HCT116 (cell line): ENCODE data around the gene TUBA4B. TPM values are rescaled to one million over a fixed set of nuclear protein-coding genes. Genes with fewer than 3 reads are reported as not detected.

ENCODE experiments used
- ATAC-seq: fragments of 200-7000 bp; cut with Tn5 transposase; 2 replicates; pipeline ENCODE4 v1.9.1; 2020; ENCODE audit warnings: mild to moderate bottlenecking, moderate library complexity
- BruUV-seq: library from RNA; stranded (reverse); fragments of 400-500 nt; replicated peaks from 2 replicates; lab custom pipeline; 2021; lab: Mats Ljungman, UMichigan
- CTCF ChIA-PET: fragments of 300-600 bp; sonication (Branson Sonifier 250); formaldehyde crosslinking; loops from one replicate; lab custom pipeline; 2021; ENCODE audit warnings: antibody characterized with exemption; lab: Charles Lee
- POLR2A ChIA-PET: fragments of 300-600, 350-600 bp; sonication (Branson Sonifier 250); formaldehyde crosslinking; loops from one replicate; lab custom pipeline; 2021; ENCODE audit warnings: antibody characterized with exemption; lab: Charles Lee
- RAD21 ChIA-PET, 2 experiments: fragments of 300-600 bp; sonication (Branson Sonifier 250); formaldehyde crosslinking; loops; one replicate each; lab custom pipeline; 2023; ENCODE audit warnings: low total read pairs in 2 of 2; ENCODE audit not compliant: uncharacterized antibody in 2 of 2, unreplicated experiment in 2 of 2, low non-redundant PET in 1 of 2; lab: Charles Lee
- DNase-seq: peaks from one replicate; pipeline ENCODE4 v3.0.0-alpha.2; 2010; ENCODE audit warnings: low read depth, low spot score
- H2AFZ ChIP-seq: fragments of 200-600 bp; shearing (Covaris generic), sonication (generic); 2 replicates; pipeline ENCODE4 v1.6.1; 2017; ENCODE audit warnings: low read depth, mixed run types, mixed read lengths, antibody characterized with exemption, low read length; ENCODE audit not compliant: poor library complexity, severe bottlenecking
- H3K27ac ChIP-seq: 2 replicates; pipeline ENCODE4 v1.5.1; 2012; ENCODE audit warnings: low read depth, low read length
- H3K27me3 ChIP-seq: fragments of 200-600 bp; sonication (generic); 2 replicates; pipeline ENCODE4 v1.6.1; 2016; ENCODE audit warnings: mixed run types, low read length, mixed read lengths; ENCODE audit not compliant: insufficient read depth
- H3K36me3 ChIP-seq, 2 experiments: fragments of 200-500 bp in 1 of 2; fragments of 200-600 bp in 1 of 2; sonication (Bioruptor generic) in 1 of 2; sonication (generic) in 1 of 2; 2 replicates each; pipeline versions ENCODE4 v1.5.1 to v1.6.1; 2014 to 2016; ENCODE audit warnings: low read length in 2 of 2, inconsistent platforms in 1 of 2, mixed read lengths in 1 of 2, mixed run types in 1 of 2; ENCODE audit not compliant: insufficient read depth in 2 of 2, control insufficient read depth in 1 of 2
- H3K4me1 ChIP-seq, 2 experiments: fragments of 200-600 bp in 1 of 2; sonication (generic) in 1 of 2; 2 replicates each; pipeline versions ENCODE4 v1.5.1 to v1.6.1; 2012 to 2017; ENCODE audit warnings: low read length in 2 of 2, inconsistent platforms in 1 of 2, mild to moderate bottlenecking in 1 of 2, mixed read lengths in 1 of 2, mixed run types in 1 of 2, moderate library complexity in 1 of 2; ENCODE audit not compliant: insufficient read depth in 2 of 2, control insufficient read depth in 1 of 2
- H3K4me2 ChIP-seq: fragments of 200-600 bp; sonication (generic); 2 replicates; pipeline ENCODE4 v1.6.1; 2017; ENCODE audit warnings: mixed run types, low read length, mixed read lengths
- H3K4me3 ChIP-seq, 2 experiments: fragments of 200-600 bp in 1 of 2; sonication (generic) in 1 of 2; replicated peaks in 1 of 2; 2 replicates each; pipeline ENCODE4 v1.5.1; 2011 to 2016; ENCODE audit warnings: low read length in 2 of 2, control low read depth in 1 of 2, low read depth in 1 of 2, mild to moderate bottlenecking in 1 of 2, mixed read lengths in 1 of 2, mixed run types in 1 of 2
- H3K79me2 ChIP-seq: fragments of 200-600 bp; sonication (generic); 2 replicates; pipeline ENCODE4 v1.6.1; 2017; ENCODE audit warnings: mild to moderate bottlenecking, mixed run types, low read length, moderate library complexity, mixed read lengths; ENCODE audit not compliant: insufficient read depth
- H3K9ac ChIP-seq: fragments of 200-600 bp; sonication (generic); 2 replicates; pipeline ENCODE4 v1.6.1; 2016; ENCODE audit warnings: low read length, mixed read lengths
- H3K9me2 ChIP-seq: fragments of 200-600 bp; sonication (generic), shearing (Covaris generic); 2 replicates; pipeline ENCODE4 v1.6.1; 2017; ENCODE audit warnings: mixed run types, mild to moderate bottlenecking, moderate library complexity; ENCODE audit not compliant: insufficient read depth
- H3K9me3 ChIP-seq, 2 experiments: fragments of 200-500 bp in 1 of 2; fragments of 200-600 bp in 1 of 2; sonication (Bioruptor generic) in 1 of 2; sonication (generic) in 1 of 2; 2 replicates each; pipeline ENCODE4 v1.6.1; 2014 to 2017; ENCODE audit warnings: low read length in 2 of 2, mixed read lengths in 2 of 2, inconsistent platforms in 1 of 2, low read depth in 1 of 2, mild to moderate bottlenecking in 1 of 2, mixed run types in 1 of 2, moderate library complexity in 1 of 2; ENCODE audit not compliant: control insufficient read depth in 1 of 2, insufficient read depth in 1 of 2
- H4K20me1 ChIP-seq: fragments of 200-600 bp; sonication (generic), shearing (Covaris generic); 2 replicates; pipeline ENCODE4 v1.6.1; 2017; ENCODE audit warnings: mixed run types, mild to moderate bottlenecking, moderate library complexity; ENCODE audit not compliant: insufficient read depth
- CBX3 ChIP-seq: IDR thresholded peaks from 2 replicates; pipeline ENCODE4 v1.6.1; 2012; ENCODE audit warnings: low read depth
- EGR1 ChIP-seq: IDR thresholded peaks from 2 replicates; pipeline ENCODE4 v1.6.1; 2012; ENCODE audit warnings: low read depth
- EZH2 ChIP-seq: fragments of 200-600 bp; sonication (generic); IDR thresholded peaks from 2 replicates; pipeline ENCODE4 v1.6.1; 2017; ENCODE audit warnings: antibody characterized with exemption, mixed run types
- EZH2phosphoT487 ChIP-seq: fragments of 200-600 bp; IDR thresholded peaks from 2 replicates; pipeline ENCODE4 v1.6.1; 2018; ENCODE audit warnings: antibody characterized with exemption, borderline replicate concordance
- FOSL1 ChIP-seq: IDR thresholded peaks from 2 replicates; pipeline ENCODE4 v1.6.1; 2012; ENCODE audit warnings: low read depth
- YY1 ChIP-seq: IDR thresholded peaks from 2 replicates; pipeline ENCODE4 v1.6.1; 2011; ENCODE audit warnings: low read length, low read depth, moderate library complexity, mild to moderate bottlenecking; ENCODE audit not compliant: insufficient replicate concordance; ENCODE audit errors: extremely low read depth
- ZNF274 ChIP-seq: fragments of 200-500 bp; sonication (Bioruptor generic); IDR thresholded peaks from 2 replicates; pipeline ENCODE4 v1.6.1; 2014; ENCODE audit warnings: mild to moderate bottlenecking, low read depth, low read length, inconsistent platforms
- intact Hi-C: fragments of 100-400 bp; cut with micrococcal nuclease; formaldehyde crosslinking; loops from 2 replicates; pipeline ENCODE4 v1.10.0; 2022
- total RNA-seq: library from RNA; stranded (reverse); gene quantifications from one replicate; pipeline ENCODE4 v1.2.1, GENCODE V29; 2021; ENCODE audit not compliant: unreplicated experiment
- TF ChIP-seq, protein P1 (sequence below): IDR thresholded peaks from 2 replicates; pipeline ENCODE4 v1.6.1; 2012
- TF ChIP-seq, protein P2 (sequence below), 3 experiments: fragments of 200-600 bp in 1 of 3; sonication (generic) in 1 of 3; IDR thresholded peaks in 2 of 3; conservative IDR thresholded peaks in 1 of 3; 2 replicates each; pipeline ENCODE4 v1.5.1; 2012 to 2017; ENCODE audit warnings: low read depth in 2 of 3, low read length in 2 of 3, antibody characterized with exemption in 1 of 3, borderline replicate concordance in 1 of 3, control low read depth in 1 of 3, mild to moderate bottlenecking in 1 of 3, mixed read lengths in 1 of 3, mixed run types in 1 of 3, moderate library complexity in 1 of 3; ENCODE audit not compliant: insufficient read depth in 1 of 3
- TF ChIP-seq, protein P3 (sequence below): IDR thresholded peaks from 2 replicates; pipeline ENCODE4 v1.6.1; 2012; ENCODE audit warnings: low read depth
- TF ChIP-seq, protein P4 (sequence below): IDR thresholded peaks from 2 replicates; pipeline ENCODE4 v1.6.1; 2012

TUBA4B gene
- total RNA-seq, 1 experiment from 2014 or later = not detected

DNA sequence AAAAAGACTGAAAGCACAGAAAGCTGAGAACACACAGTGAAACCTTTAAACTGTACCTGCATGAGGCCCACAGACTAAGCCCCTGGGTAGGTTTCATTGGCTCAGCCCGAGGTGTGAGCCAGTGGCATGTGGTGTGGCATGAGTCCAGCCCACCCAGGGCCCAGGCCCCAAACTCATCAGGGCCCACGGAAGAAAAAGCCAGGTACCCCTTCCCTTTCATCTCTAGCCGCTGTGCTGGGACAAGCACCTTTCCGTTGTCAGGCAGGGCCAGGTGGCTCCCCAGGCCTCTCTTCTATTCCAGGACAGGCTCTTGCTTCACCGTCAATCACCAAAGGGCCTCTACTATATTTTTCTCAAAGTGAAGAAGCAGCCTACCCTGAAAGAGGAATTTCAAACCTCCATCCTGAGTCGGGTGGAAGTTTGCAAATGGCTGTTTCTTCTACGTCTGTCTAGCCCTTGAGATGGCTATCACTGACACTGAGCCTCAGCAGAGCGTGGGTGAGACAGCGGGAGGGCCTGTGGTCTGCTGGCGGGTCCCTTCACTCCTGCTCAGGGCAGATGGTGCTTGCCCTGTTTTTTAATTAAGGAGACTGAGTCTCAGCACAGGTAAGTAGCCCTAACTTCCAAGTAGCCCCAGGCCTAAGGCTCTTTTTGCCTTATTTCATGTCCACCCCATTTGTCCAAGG lies 34.7 kb downstream of the TUBA4B start:
- no peak for DNase-seq
- H3K79me2 ChIP-seq = no peaks in the 10 kb centered on the region
- no peak overlapping the region for H3K27ac ChIP-seq
- TF ChIP-seq EZH2 (no peak), YY1 (no peak), EZH2phosphoT487 (no peak), CBX3 (no peak)
- TF ChIP-seq, protein P1, sequence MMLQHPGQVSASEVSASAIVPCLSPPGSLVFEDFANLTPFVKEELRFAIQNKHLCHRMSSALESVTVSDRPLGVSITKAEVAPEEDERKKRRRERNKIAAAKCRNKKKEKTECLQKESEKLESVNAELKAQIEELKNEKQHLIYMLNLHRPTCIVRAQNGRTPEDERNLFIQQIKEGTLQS = no peak
- TF ChIP-seq, protein P2, sequence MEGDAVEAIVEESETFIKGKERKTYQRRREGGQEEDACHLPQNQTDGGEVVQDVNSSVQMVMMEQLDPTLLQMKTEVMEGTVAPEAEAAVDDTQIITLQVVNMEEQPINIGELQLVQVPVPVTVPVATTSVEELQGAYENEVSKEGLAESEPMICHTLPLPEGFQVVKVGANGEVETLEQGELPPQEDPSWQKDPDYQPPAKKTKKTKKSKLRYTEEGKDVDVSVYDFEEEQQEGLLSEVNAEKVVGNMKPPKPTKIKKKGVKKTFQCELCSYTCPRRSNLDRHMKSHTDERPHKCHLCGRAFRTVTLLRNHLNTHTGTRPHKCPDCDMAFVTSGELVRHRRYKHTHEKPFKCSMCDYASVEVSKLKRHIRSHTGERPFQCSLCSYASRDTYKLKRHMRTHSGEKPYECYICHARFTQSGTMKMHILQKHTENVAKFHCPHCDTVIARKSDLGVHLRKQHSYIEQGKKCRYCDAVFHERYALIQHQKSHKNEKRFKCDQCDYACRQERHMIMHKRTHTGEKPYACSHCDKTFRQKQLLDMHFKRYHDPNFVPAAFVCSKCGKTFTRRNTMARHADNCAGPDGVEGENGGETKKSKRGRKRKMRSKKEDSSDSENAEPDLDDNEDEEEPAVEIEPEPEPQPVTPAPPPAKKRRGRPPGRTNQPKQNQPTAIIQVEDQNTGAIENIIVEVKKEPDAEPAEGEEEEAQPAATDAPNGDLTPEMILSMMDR (IDR thresholded peaks at IDR 0.05 in 2 of 3, conservative IDR thresholded peaks at IDR 0.05 in 1 of 3; ENCODE audit: borderline replicate concordance in 1 of 3, insufficient read depth in 1 of 3, low read depth in 2 of 3, low read length in 2 of 3) = no peak
- no peaks in the 10 kb centered on the region for H4K20me1 ChIP-seq
- H3K4me3 ChIP-seq = no peak overlapping the region
- intact Hi-C loops = no loop called here
- no peaks in the 10 kb centered on the region for H3K9me3 ChIP-seq
- H3K27me3 ChIP-seq = no peaks in the 10 kb centered on the region
- ChIA-PET CTCF (interaction anchor here (1.2 kb wide), 1 partner anchor 9 kb away, joined by 3 read pairs; the partner anchor contains the start of gene DNAJB2), POLR2A (no interaction called here), RAD21 (no interaction called here)
- H2AFZ ChIP-seq = no peak overlapping the region
- no TSS peak for BruUV-seq
- H3K4me2 ChIP-seq = no peak overlapping the region
- no peak overlapping the region for H3K9ac ChIP-seq
- no peaks in the 10 kb centered on the region for H3K9me2 ChIP-seq
- no peak for ATAC-seq
- no peaks in the 10 kb centered on the region for H3K36me3 ChIP-seq
- H3K4me1 ChIP-seq = peaks cover 16 to 18% of the 10 kb centered on the region in 2 experiments

DNA sequence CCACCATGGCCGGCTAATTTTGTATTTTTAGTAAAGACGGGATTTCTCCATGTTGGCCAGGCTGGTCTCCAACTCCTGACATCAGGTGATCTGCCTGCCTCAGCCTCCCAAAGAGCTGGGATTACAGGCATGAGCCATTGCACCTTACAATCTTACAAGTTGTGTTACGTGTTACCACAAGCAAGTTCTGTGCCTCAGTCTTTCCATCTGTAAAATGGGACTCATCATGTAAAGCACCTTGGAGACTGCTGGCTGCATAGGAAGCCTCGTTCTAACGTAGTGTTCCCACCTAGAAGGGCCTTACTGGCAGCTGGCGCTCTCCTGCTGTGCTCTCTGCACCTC lies 36.1 kb downstream of the TUBA4B start:
- RAD21 ChIA-PET = no interaction called here
- peaks cover 16 to 18% of the 10 kb centered on the region in 2 experiments for H3K4me1 ChIP-seq
- no TSS peak for BruUV-seq
- no peak overlapping the region for H3K4me3 ChIP-seq
- no peak for DNase-seq
- POLR2A ChIA-PET = no interaction called here
- no peak overlapping the region for H2AFZ ChIP-seq
- intact Hi-C loops = no loop called here
- no peak for ATAC-seq
- no peak overlapping the region for H3K9ac ChIP-seq
- CTCF ChIA-PET = no interaction called here
- H3K36me3 ChIP-seq = no peaks in the 10 kb centered on the region
- no peaks in the 10 kb centered on the region for H3K27me3 ChIP-seq
- no peaks in the 10 kb centered on the region for H3K79me2 ChIP-seq
- H3K4me2 ChIP-seq = peak overlapping the region; percentile 41; the same call in 1 of the 2 replicates
- H3K27ac ChIP-seq = no peak overlapping the region
- no peaks in the 10 kb centered on the region for H3K9me3 ChIP-seq
- no peaks in the 10 kb centered on the region for H4K20me1 ChIP-seq
- H3K9me2 ChIP-seq = no peaks in the 10 kb centered on the region
- TF ChIP-seq, protein P1 = no peak
- TF ChIP-seq, protein P3, sequence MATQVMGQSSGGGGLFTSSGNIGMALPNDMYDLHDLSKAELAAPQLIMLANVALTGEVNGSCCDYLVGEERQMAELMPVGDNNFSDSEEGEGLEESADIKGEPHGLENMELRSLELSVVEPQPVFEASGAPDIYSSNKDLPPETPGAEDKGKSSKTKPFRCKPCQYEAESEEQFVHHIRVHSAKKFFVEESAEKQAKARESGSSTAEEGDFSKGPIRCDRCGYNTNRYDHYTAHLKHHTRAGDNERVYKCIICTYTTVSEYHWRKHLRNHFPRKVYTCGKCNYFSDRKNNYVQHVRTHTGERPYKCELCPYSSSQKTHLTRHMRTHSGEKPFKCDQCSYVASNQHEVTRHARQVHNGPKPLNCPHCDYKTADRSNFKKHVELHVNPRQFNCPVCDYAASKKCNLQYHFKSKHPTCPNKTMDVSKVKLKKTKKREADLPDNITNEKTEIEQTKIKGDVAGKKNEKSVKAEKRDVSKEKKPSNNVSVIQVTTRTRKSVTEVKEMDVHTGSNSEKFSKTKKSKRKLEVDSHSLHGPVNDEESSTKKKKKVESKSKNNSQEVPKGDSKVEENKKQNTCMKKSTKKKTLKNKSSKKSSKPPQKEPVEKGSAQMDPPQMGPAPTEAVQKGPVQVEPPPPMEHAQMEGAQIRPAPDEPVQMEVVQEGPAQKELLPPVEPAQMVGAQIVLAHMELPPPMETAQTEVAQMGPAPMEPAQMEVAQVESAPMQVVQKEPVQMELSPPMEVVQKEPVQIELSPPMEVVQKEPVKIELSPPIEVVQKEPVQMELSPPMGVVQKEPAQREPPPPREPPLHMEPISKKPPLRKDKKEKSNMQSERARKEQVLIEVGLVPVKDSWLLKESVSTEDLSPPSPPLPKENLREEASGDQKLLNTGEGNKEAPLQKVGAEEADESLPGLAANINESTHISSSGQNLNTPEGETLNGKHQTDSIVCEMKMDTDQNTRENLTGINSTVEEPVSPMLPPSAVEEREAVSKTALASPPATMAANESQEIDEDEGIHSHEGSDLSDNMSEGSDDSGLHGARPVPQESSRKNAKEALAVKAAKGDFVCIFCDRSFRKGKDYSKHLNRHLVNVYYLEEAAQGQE = no peak
- TF ChIP-seq FOSL1 (no peak), ZNF274 (no peak), EGR1 (no peak)
- TF ChIP-seq, protein P4, sequence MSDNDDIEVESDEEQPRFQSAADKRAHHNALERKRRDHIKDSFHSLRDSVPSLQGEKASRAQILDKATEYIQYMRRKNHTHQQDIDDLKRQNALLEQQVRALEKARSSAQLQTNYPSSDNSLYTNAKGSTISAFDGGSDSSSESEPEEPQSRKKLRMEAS = no peak
